ENCODE data around the gene MRPL17. TPM values are rescaled to one million over a fixed set of nuclear protein-coding genes. Genes with fewer than 3 reads are reported as not detected.

MRPL17 gene
- total RNA-seq, 2 donors from 2014 or later = 30.8 to 97.8 TPM

GRCh38 chr11:6646071-6646470, 37.1 kb downstream of the MRPL17 start:
- peak; percentile 71 for DNase-seq (ENCODE audit: low spot score)
- peak overlapping the region in 1 of 2 donors; percentile 3 for H3K4me3 ChIP-seq
- peaks cover 3% of the 10 kb centered on the region for H3K36me3 ChIP-seq
- H3K4me1 ChIP-seq = peaks cover 0 to 37% of the 10 kb centered on the region in 2 donors
- H3K27me3 ChIP-seq = no peaks in the 10 kb centered on the region
- TF ChIP-seq, protein P1, sequence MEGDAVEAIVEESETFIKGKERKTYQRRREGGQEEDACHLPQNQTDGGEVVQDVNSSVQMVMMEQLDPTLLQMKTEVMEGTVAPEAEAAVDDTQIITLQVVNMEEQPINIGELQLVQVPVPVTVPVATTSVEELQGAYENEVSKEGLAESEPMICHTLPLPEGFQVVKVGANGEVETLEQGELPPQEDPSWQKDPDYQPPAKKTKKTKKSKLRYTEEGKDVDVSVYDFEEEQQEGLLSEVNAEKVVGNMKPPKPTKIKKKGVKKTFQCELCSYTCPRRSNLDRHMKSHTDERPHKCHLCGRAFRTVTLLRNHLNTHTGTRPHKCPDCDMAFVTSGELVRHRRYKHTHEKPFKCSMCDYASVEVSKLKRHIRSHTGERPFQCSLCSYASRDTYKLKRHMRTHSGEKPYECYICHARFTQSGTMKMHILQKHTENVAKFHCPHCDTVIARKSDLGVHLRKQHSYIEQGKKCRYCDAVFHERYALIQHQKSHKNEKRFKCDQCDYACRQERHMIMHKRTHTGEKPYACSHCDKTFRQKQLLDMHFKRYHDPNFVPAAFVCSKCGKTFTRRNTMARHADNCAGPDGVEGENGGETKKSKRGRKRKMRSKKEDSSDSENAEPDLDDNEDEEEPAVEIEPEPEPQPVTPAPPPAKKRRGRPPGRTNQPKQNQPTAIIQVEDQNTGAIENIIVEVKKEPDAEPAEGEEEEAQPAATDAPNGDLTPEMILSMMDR (IDR thresholded peaks at IDR 0.05) = no peak
- no peaks in the 10 kb centered on the region for H3K9me3 ChIP-seq
- peak overlapping the region; percentile 76 to 80 for H3K27ac ChIP-seq

- TF ChIP-seq, protein P1 (IDR thresholded peaks at IDR 0.05) = no peak
- H3K27ac ChIP-seq = no peak overlapping the region
- no peak overlapping the region for H3K4me3 ChIP-seq
- no peaks in the 10 kb centered on the region for H3K27me3 ChIP-seq
- no peak for DNase-seq (ENCODE audit: low spot score)
- no peaks in the 10 kb centered on the region for H3K9me3 ChIP-seq
- peaks cover 0 to 44% of the 10 kb centered on the region in 2 donors for H3K4me1 ChIP-seq
- H3K36me3 ChIP-seq = peaks cover 17% of the 10 kb centered on the region
Measured at GRCh38 chr11:6642957-6643356, 40.2 kb downstream of the MRPL17 start.

DNA sequence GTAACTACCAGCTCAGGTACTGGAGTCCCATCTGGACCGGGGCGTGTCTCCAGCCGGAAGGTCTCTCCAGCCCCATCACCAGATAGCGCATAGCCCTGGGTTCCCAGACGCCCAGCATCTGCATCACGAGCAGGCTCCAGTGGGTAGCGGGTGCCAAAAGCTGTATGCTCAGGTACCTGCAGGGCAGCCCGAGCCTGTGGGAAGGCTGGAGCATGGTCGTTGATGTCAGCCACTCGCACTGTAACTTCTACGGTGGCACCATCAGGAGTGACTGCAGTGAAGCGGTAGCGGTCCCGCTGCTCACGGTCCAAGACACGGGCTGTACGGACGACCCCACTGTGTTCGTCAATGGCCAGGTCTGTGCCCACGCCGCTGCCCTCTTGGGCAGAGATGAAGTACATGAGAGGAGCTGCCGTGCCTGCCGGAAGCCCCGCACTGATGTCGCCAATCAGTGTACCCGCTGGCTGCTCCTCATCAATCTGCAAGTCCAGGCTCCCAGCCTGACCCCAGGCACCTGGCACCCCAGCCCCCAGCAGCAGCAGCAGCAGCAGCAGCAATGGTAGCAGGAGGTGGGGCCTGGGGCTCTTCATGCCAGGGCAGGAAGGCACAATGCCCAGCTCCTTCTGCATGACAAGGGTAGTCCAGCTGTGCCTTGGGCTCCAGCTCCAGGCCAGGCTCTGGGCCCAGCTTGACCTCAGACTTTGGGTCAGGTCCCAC, 42.0 kb downstream of the MRPL17 start:
- no peak overlapping the region for H3K4me3 ChIP-seq
- no peak for DNase-seq (ENCODE audit: low spot score)
- H3K27ac ChIP-seq = no peak overlapping the region
- H3K4me1 ChIP-seq = peaks cover 0 to 44% of the 10 kb centered on the region in 2 donors
- TF ChIP-seq, protein P1 (IDR thresholded peaks at IDR 0.05) = no peak
- no peaks in the 10 kb centered on the region for H3K9me3 ChIP-seq
- H3K36me3 ChIP-seq = peaks cover 17% of the 10 kb centered on the region
- no peaks in the 10 kb centered on the region for H3K27me3 ChIP-seq

DNA sequence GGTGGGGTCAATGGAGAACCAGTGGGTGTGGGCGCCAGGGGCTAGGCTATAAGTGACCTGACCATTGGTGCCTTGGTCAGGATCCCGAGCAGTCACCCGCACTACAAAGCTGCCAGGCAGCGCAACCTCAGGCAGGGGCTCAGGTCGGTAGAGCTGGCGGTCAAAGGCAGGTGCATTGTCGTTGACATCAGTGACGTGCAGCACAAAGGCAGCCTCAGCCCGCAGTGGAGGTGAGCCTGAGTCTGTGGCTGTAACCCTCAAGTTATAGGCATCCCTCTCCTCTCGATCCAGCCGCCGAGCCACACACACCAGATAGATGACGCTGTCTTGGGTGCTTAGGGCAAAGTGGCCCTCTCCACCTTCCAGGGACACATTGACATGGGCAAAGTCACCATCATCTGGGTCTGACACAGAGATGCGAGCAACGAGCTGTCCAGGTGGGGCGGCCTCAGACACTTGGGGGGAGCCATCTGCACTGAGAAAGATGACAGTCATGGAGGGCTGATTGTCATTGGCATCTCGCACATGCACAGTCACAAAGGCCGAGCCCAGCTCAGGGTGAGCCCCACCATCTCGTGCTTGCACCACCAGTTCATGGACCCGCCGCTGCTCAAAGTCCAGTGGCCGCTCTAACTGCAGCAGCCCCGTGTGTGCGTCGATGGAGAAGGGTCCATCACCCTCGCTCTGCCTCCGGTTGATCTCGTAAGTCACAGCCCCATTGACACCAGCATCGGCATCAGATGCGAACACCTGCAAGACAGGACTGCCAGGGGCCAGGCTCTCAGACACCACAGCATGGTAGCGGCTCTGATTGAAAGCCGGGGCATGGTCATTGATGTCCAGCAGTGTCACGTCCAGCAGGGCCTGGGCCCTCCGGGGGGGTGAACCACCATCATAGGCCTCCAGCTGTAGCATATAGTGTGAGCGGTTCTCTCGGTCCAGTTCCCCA, 42.8 kb downstream of the MRPL17 start:
- TF ChIP-seq, protein P1 (IDR thresholded peaks at IDR 0.05) = no peak
- H3K36me3 ChIP-seq = peaks cover 17% of the 10 kb centered on the region
- no peak overlapping the region for H3K27ac ChIP-seq
- H3K4me3 ChIP-seq = no peak overlapping the region
- H3K4me1 ChIP-seq = peaks cover 0 to 44% of the 10 kb centered on the region in 2 donors
- DNase-seq (ENCODE audit: low spot score) = no peak
- H3K9me3 ChIP-seq = no peaks in the 10 kb centered on the region
- H3K27me3 ChIP-seq = no peaks in the 10 kb centered on the region

- Histone ChIP-seq H3K27ac (no peak overlapping the region), H3K27me3 (no peaks in the 10 kb centered on the region), H3K9me3 (no peaks in the 10 kb centered on the region), H3K36me3 (peaks cover 21% of the 10 kb centered on the region), H3K4me1 (peaks cover 0 to 57% of the 10 kb centered on the region in 2 donors), H3K4me3 (no peak overlapping the region)
- TF ChIP-seq, protein P1 (IDR thresholded peaks at IDR 0.05) = no peak
- no peak for DNase-seq (ENCODE audit: low spot score)
Measured at GRCh38 chr11:6638429-6638828, 44.7 kb downstream of the MRPL17 start.
